Ascending aorta (tissue), 2 donors: ENCODE data around the gene MRPL45. TPM values are rescaled to one million over a fixed set of nuclear protein-coding genes. Genes with fewer than 3 reads are reported as not detected.
A peak's percentile ranks its signal among the peaks of the same experiment; 100 is the strongest.

ENCODE experiments used
- DNase-seq, 2 donors: peaks; one replicate each; pipeline ENCODE4 v3.0.0-alpha.2; 2019; ENCODE audit warnings: low spot score in 2 of 2
- H3K27ac ChIP-seq, 2 donors: fragments of 200-600 bp; sonication (generic); one replicate each; pipeline ENCODE4 v1.5.1; 2016 to 2017; ENCODE audit warnings: mild to moderate bottlenecking in 1 of 2
- H3K27me3 ChIP-seq: fragments of 200-600 bp; sonication (generic); one replicate; pipeline ENCODE4 v1.5.1; 2017
- H3K36me3 ChIP-seq, 2 donors: fragments of 200-600 bp; sonication (generic); one replicate each; pipeline ENCODE4 v1.5.1; 2016
- H3K4me1 ChIP-seq, 2 donors: fragments of 200-600 bp; sonication (generic); one replicate each; pipeline ENCODE4 v1.5.1; 2016 to 2017; ENCODE audit warnings: mild to moderate bottlenecking in 1 of 2
- H3K4me3 ChIP-seq, 2 donors: fragments of 200-600 bp; sonication (generic); one replicate each; pipeline ENCODE4 v1.5.1; 2016 to 2017; ENCODE audit warnings: mild to moderate bottlenecking in 1 of 2
- H3K9me3 ChIP-seq, 2 donors: fragments of 200-600 bp; sonication (generic); one replicate each; pipeline ENCODE4 v1.5.1; 2016
- intact Hi-C: fragments of 100-400 bp; cut with DNase I; formaldehyde crosslinking; loops from one replicate; pipeline ENCODE4 v1.15.1; 2023
- total RNA-seq: library from RNA; depleted of rRNA; stranded (reverse); fragments of >200 nt; gene quantifications from one replicate; pipeline ENCODE4 v1.1.0, GENCODE V29; 2016
- TF ChIP-seq, protein P1 (sequence below), 3 experiments: fragments of 200-600 bp in 2 of 3; fragments of 450-650 bp in 1 of 3; sonication (generic) in 2 of 3; IDR thresholded peaks; one replicate each; pipeline ENCODE4 v1.5.1; 2016 to 2019; ENCODE audit warnings: antibody characterized with exemption in 3 of 3, mild to moderate bottlenecking in 1 of 3, moderate library complexity in 1 of 3

MRPL45 gene
- total RNA-seq, 1 donor from 2014 or later: 27.5 TPM

DNA sequence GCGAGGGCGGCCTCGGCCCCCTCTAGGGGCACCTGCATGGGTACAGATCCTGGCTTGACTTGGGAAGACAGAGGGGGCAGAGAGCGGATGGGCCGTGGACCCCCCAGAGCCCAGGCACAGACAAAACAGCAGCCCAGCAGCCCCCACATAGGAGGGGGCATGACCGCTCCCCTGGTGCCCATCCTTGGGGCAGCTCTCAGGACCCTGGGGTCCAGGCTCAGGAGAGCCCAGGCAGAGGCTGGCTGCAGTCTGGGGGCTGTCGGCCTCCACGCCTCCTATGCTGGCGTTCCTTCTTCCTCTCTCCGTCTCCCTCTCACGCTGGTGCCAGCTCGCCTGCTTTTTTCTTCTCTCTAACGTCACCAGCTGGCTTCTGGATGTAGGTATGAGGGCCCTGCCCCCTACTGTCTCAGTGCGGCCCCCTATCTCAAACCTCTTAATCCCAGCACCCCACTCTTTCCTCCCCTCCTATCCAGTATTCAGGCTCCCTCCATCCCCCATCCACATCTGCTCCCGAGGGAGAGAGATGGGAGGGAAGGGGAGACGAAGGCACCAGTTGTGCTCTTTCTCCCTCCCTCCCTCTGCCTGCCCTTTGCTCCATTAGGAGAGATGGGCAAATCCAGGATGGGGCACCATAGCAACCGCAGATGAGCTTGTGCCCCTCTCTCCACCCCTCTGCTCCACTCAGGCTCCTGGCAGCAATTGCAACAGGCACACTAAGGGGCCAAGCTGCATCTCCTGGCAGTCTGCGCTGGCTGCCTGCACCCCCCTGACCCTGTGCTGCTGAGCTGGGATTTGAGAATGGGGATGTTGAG, 46.8 kb downstream of the MRPL45 start, which contains the start of gene GPR179:
TSS of gene GPR179 (minus strand) at position 349 of the 812 bp plus-strand sequence. CDS start at position 182, 167 bp downstream.
- Histone ChIP-seq H3K4me3 (no peak within 1 kb of the TSS), H3K27ac (no peak within 1 kb of the TSS), H3K36me3 (no peaks in the 10 kb centered on the region), H3K27me3 (no peaks in the 10 kb centered on the region), H3K4me1 (no peaks in the 10 kb centered on the region), H3K9me3 (no peaks in the 10 kb centered on the region)
- no peak for DNase-seq
- TF ChIP-seq, protein P1, sequence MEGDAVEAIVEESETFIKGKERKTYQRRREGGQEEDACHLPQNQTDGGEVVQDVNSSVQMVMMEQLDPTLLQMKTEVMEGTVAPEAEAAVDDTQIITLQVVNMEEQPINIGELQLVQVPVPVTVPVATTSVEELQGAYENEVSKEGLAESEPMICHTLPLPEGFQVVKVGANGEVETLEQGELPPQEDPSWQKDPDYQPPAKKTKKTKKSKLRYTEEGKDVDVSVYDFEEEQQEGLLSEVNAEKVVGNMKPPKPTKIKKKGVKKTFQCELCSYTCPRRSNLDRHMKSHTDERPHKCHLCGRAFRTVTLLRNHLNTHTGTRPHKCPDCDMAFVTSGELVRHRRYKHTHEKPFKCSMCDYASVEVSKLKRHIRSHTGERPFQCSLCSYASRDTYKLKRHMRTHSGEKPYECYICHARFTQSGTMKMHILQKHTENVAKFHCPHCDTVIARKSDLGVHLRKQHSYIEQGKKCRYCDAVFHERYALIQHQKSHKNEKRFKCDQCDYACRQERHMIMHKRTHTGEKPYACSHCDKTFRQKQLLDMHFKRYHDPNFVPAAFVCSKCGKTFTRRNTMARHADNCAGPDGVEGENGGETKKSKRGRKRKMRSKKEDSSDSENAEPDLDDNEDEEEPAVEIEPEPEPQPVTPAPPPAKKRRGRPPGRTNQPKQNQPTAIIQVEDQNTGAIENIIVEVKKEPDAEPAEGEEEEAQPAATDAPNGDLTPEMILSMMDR (IDR thresholded peaks at IDR 0.05): no peak
- intact Hi-C loops: no loop called here

- Histone ChIP-seq H3K4me3 (no peak overlapping the region), H3K4me1 (no peaks in the 10 kb centered on the region), H3K27ac (no peak overlapping the region), H3K9me3 (no peaks in the 10 kb centered on the region), H3K27me3 (no peaks in the 10 kb centered on the region), H3K36me3 (no peaks in the 10 kb centered on the region)
- TF ChIP-seq, protein P1 (IDR thresholded peaks at IDR 0.05): no peak
- DNase-seq: no peak
- intact Hi-C loops: no loop called here
Measured at GRCh38 chr17:38344420-38344745, 47.4 kb downstream of the MRPL45 start.

DNA sequence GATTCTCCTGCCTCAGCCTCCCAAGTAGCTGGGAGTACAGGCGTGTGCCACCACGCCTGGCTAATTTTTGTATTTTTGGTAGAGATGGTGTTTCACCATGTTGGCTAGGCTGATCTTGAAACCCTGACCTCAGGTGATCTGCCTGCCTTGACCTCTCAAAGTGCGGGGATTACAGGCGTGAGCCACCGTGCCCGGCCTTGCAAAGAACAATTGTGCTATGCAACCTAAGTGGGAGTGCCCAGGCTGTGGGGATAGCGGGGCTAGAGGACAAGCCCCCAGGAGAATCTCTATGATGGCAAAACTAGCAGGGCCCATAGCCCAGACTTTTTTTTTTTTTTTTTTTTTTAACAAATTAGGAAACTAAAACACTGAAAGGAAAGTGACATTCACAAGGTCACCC, 48.8 kb downstream of the MRPL45 start:
- no peak for DNase-seq
- Histone ChIP-seq H3K9me3 (no peaks in the 10 kb centered on the region), H3K27ac (no peak overlapping the region), H3K27me3 (no peaks in the 10 kb centered on the region), H3K36me3 (no peaks in the 10 kb centered on the region), H3K4me1 (no peaks in the 10 kb centered on the region), H3K4me3 (no peak overlapping the region)
- TF ChIP-seq, protein P1 (IDR thresholded peaks at IDR 0.05): no peak
- intact Hi-C loops: no loop called here

- Histone ChIP-seq H3K4me1 (peaks cover 5 to 6% of the 10 kb centered on the region in 2 donors), H3K4me3 (no peak overlapping the region), H3K27ac (peak overlapping the region; percentile 37 to 48), H3K36me3 (no peaks in the 10 kb centered on the region), H3K27me3 (no peaks in the 10 kb centered on the region), H3K9me3 (no peaks in the 10 kb centered on the region)
- TF ChIP-seq, protein P1 (IDR thresholded peaks at IDR 0.05): peak; percentile 83 to 89 (median 84)
- intact Hi-C loops: loop anchor here (1.0 to 2.0 kb wide), 3 partner anchors 8 to 136 kb away; no protein-coding TSS in a partner anchor
- peak; percentile 51 to 90 for DNase-seq
Measured at GRCh38 chr17:38349097-38349730, 52.2 kb downstream of the MRPL45 start.

- H3K4me1 ChIP-seq: peaks cover 9 to 13% of the 10 kb centered on the region in 2 donors
- DNase-seq: no peak
- H3K27ac ChIP-seq: peak overlapping the region; percentile 37 to 48
- TF ChIP-seq, protein P1 (IDR thresholded peaks at IDR 0.05): no peak
- H3K36me3 ChIP-seq: no peaks in the 10 kb centered on the region
- H3K9me3 ChIP-seq: no peaks in the 10 kb centered on the region
- intact Hi-C loops: no loop called here
- H3K27me3 ChIP-seq: no peaks in the 10 kb centered on the region
- H3K4me3 ChIP-seq: no peak overlapping the region
Measured at GRCh38 chr17:38350035-38350434, 53.1 kb downstream of the MRPL45 start.
